ENCODE data around the gene MOAP1. TPM values are rescaled to one million over a fixed set of nuclear protein-coding genes. Genes with fewer than 3 reads are reported as not detected.
"Not testable (repeated sequence)": the region's sequence is repeated elsewhere in the genome, so short reads cannot be mapped to it uniquely, and the experiment has no call there.

The MOAP1 gene, protein sequence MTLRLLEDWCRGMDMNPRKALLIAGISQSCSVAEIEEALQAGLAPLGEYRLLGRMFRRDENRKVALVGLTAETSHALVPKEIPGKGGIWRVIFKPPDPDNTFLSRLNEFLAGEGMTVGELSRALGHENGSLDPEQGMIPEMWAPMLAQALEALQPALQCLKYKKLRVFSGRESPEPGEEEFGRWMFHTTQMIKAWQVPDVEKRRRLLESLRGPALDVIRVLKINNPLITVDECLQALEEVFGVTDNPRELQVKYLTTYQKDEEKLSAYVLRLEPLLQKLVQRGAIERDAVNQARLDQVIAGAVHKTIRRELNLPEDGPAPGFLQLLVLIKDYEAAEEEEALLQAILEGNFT
- 75.6 TPM for polyA plus RNA-seq (2012; ENCODE audit: insufficient read depth, insufficient read length, low read depth)

DNA sequence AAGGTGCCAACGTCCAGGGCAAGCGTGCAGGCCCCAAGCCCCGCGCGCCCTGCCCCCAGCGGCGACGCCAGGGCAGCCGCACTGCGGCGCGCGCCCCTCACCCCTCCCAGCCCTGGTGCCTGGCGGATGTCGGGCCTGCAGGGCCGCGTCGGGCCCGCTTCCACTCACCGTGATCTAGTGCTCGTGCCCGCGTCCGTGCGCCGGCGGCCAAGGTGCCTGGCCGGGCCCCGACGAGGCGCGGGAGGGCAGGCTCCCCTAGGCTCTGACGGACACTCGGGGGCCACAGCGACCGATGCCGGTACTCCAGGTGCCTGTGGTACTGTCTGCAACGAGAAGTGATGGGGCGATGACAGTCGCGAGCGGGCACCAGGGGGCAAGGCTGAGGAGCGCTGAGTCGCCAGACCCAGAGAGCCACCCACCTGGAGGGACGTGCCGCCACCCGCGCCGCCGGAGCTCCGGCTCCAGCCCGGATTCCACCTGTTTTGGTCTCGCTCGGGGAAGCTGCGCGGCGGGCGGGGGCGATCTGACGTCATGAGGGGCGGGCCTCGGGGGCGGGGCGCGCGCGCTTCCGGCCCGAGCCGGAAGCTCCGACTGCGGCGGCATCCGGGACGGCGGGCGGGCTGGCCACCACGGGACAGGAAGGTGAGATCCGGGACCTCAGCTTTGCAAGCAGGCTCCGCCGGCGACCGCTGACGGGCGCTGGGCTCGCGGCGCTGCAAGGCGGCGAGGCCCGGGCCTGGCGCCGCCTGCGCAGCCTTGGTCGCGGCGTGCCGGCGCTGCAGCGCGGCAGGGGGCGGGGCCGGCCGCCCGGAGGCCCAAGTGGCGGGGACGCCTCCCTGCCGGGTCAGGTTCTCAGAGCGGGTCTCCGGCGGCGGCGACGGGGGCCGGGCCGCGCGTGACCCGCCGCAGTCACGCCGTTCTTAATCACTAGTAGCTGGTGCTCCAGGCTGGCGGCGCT is at the start of gene MOAP1, which contains the start of gene LYSET:
Gene MOAP1, minus strand, starts transcription at position 507 of the 958 bp plus-strand sequence. CDS start 655 bp downstream, outside the sequence.
Gene LYSET, plus strand, starts transcription at position 927 of the 958 bp plus-strand sequence. CDS start 89 bp downstream, outside the sequence.
- TF ChIP-seq, protein P1, sequence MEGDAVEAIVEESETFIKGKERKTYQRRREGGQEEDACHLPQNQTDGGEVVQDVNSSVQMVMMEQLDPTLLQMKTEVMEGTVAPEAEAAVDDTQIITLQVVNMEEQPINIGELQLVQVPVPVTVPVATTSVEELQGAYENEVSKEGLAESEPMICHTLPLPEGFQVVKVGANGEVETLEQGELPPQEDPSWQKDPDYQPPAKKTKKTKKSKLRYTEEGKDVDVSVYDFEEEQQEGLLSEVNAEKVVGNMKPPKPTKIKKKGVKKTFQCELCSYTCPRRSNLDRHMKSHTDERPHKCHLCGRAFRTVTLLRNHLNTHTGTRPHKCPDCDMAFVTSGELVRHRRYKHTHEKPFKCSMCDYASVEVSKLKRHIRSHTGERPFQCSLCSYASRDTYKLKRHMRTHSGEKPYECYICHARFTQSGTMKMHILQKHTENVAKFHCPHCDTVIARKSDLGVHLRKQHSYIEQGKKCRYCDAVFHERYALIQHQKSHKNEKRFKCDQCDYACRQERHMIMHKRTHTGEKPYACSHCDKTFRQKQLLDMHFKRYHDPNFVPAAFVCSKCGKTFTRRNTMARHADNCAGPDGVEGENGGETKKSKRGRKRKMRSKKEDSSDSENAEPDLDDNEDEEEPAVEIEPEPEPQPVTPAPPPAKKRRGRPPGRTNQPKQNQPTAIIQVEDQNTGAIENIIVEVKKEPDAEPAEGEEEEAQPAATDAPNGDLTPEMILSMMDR (IDR thresholded peaks at IDR 0.05; ENCODE audit: low read depth, low read length) = peak; percentile 21
- Histone ChIP-seq H3K36me3 (peaks cover 19% of the 10 kb centered on the region), H3K4me1 (peaks cover 3% of the 10 kb centered on the region; the same call in 1 of the 2 replicates), H3K9me3 (no peaks in the 10 kb centered on the region), H3K27me3 (no peaks in the 10 kb centered on the region), H3K4me3 (ENCODE audit: low read depth, low read length) (peak within 1 kb of the TSS; percentile 95)
- peak; percentile 94 for DNase-seq

DNA sequence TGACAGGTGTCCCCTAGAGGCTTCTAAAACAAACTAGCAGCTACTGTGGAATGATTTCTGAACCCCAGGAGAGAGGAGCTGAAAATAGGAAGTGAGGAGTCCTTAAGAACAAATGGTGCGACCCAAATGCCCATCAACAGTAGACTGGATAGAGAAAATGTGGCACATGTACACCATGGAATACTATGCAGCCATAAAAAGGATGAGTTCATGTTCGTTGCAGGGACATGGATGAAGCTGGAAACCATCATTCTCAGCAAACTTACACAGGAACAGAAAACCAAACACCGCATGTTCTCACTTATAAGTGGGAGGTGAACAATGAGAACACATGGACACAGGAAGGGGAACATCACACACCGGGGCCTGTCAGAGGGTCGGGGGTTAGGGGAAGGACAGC is 48.4 kb upstream of the MOAP1 start:
- H3K4me3 ChIP-seq (ENCODE audit: low read depth, low read length) = not testable (repeated sequence)

DNA sequence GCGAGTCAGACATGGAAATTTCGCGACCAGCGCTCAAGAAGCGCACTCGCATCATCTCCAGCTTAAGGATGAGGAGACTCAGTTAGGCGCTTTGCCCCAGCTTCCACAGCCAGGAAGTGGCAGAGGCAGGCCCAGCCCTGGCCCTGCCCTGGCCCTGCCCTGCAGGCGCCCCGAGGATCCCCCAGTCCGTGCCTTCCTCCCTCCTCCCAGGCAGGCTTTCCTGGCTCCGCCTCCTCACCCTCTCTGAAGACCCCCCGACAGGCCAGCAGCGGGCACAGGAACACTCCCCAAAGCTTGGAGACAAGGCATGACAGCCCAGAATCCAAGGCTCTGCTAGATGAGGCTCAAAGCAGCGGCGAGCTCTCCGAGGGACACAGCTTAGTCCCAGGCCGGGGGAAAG is 47.5 kb upstream of the MOAP1 start:
- peak overlapping the region; percentile 83; the same call in 1 of the 2 replicates for H3K4me3 ChIP-seq (ENCODE audit: low read depth, low read length)
- H3K36me3 ChIP-seq = peaks cover 12% of the 10 kb centered on the region
- no peaks in the 10 kb centered on the region for H3K4me1 ChIP-seq
- H3K9me3 ChIP-seq = no peaks in the 10 kb centered on the region
- no peaks in the 10 kb centered on the region for H3K27me3 ChIP-seq
- TF ChIP-seq, protein P1 (IDR thresholded peaks at IDR 0.05; ENCODE audit: low read depth, low read length) = no peak
- no peak for DNase-seq

More for the DNA sequence above, 48.4 kb upstream of the MOAP1 start:
- not testable (repeated sequence) for H3K36me3 ChIP-seq, H3K27me3 ChIP-seq, DNase-seq, H3K9me3 ChIP-seq, H3K4me1 ChIP-seq

DNA sequence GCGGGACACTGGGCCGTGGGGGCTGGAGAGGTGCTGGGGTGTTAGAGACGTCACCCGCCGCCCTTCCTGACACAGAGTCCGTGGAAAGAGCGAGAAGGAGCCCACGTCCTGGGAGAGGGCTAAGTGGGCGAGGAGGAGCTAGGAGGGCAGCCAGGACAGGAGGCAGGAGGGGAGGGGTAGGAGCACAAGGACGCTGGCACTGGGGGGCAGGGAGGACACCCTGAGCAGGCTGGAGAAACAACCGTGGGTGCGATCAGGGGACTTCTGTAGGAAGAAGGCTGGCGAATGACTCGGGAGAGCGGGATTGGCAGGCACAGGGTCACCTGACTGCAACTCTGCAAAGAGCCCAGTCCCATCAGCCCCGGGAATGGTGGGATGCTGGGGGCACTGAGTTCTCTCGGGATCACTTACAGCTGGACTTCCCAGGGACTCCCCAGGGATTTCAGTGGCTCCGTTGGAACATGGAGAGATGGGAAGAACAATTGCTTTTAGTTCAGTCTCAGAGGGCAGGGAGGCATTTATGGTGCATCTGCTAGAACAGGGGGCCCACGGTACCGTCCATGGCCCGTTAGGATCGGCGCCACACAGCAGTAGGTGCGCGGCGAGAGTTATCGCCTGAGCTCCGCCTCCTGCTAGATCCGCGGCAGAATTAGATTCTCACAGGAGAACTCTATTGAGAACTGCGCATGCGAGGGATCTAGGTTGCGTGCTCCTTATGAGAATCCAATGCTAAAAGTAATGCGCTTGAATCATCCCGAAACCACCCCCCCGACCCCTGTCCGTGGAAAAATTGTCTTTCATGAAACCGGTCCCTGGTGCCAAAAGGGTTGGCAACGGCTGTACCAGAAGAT is 46.7 kb upstream of the MOAP1 start:
- DNase-seq = peak; percentile 89
- TF ChIP-seq, protein P1 (IDR thresholded peaks at IDR 0.05; ENCODE audit: low read depth, low read length) = no peak
- Histone ChIP-seq H3K4me1 (no peaks in the 10 kb centered on the region), H3K9me3 (no peaks in the 10 kb centered on the region), H3K36me3 (peaks cover 17% of the 10 kb centered on the region), H3K4me3 (ENCODE audit: low read depth, low read length) (peak overlapping the region; percentile 83), H3K27me3 (no peaks in the 10 kb centered on the region)

DNA sequence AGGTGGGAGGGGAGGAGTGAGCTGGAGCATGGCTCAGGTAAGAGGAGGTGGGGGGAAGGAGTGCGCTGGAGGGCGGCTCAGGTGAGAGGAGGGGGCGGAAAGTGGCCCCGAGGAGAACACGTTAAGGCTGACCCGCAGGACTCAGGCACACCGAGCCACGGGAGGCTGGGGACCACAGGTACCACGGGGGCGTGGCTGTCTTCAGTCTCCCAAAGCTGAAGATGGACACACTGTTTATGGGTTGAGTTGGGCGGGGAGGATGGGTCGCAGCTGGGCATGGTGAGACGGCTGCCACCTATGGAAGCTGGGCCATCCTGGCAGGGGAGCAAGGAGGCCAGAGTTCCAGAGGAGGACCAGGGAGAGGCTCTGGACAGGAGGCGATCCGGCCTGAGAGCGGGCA is 45.8 kb upstream of the MOAP1 start:
- peak overlapping the region; percentile 83 for H3K4me3 ChIP-seq (ENCODE audit: low read depth, low read length)
- no peaks in the 10 kb centered on the region for H3K9me3 ChIP-seq
- DNase-seq = no peak
- TF ChIP-seq, protein P1 (IDR thresholded peaks at IDR 0.05; ENCODE audit: low read depth, low read length) = no peak
- no peaks in the 10 kb centered on the region for H3K27me3 ChIP-seq
- no peaks in the 10 kb centered on the region for H3K4me1 ChIP-seq
- H3K36me3 ChIP-seq = peaks cover 19% of the 10 kb centered on the region

All from BE2C (cell line).